ENCODE measurements around the gene RANBP9.

GRCh38 chr6:13579911-13580310, 131.7 kb downstream of the RANBP9 start:
- TF ChIP-seq, protein P1, sequence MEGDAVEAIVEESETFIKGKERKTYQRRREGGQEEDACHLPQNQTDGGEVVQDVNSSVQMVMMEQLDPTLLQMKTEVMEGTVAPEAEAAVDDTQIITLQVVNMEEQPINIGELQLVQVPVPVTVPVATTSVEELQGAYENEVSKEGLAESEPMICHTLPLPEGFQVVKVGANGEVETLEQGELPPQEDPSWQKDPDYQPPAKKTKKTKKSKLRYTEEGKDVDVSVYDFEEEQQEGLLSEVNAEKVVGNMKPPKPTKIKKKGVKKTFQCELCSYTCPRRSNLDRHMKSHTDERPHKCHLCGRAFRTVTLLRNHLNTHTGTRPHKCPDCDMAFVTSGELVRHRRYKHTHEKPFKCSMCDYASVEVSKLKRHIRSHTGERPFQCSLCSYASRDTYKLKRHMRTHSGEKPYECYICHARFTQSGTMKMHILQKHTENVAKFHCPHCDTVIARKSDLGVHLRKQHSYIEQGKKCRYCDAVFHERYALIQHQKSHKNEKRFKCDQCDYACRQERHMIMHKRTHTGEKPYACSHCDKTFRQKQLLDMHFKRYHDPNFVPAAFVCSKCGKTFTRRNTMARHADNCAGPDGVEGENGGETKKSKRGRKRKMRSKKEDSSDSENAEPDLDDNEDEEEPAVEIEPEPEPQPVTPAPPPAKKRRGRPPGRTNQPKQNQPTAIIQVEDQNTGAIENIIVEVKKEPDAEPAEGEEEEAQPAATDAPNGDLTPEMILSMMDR (IDR thresholded peaks at IDR 0.05; ENCODE audit: low read depth, low read length, poor library complexity, severe bottlenecking), result no peak
- no peak for TF ChIP-seq EZH2phosphoT487 (IDR thresholded peaks at IDR 0.05; ENCODE audit: borderline replicate concordance, low read length)

Measured in DOHH2 (cell line).